GM12878 (cell line): ENCODE data around the gene ZNF574. TPM values are rescaled to one million over a fixed set of nuclear protein-coding genes. Genes with fewer than 3 reads are reported as not detected.

ENCODE experiments used
- FOXM1 ChIP-seq: IDR thresholded peaks from 2 replicates; pipeline ENCODE4 v1.6.1; 2012; ENCODE audit warnings: low read depth, mild to moderate bottlenecking, inconsistent platforms, low read length, moderate library complexity
- MEF2A ChIP-seq: IDR thresholded peaks from 2 replicates; pipeline ENCODE4 v1.6.1; 2011; ENCODE audit warnings: low read depth, mild to moderate bottlenecking, low read length, moderate library complexity; ENCODE audit not compliant: insufficient read depth
- MYC ChIP-seq: IDR thresholded peaks from 2 replicates; pipeline ENCODE4 v1.6.1; 2011; ENCODE audit warnings: mild to moderate bottlenecking, low read length, moderate library complexity, inconsistent platforms; ENCODE audit not compliant: insufficient read depth, insufficient replicate concordance, insufficient read length, severe bottlenecking
- polyA plus RNA-seq, 11 experiments: library from polyadenylated mRNA; depleted of rRNA in 4 of 11; unstranded in 6 of 11; stranded (reverse) in 5 of 11; fragments of >200 nt; fragmentation: Nextera tagmentation in 4 of 11; fragmentation: Illumina TruSeq in 1 of 11; extraction: Ambion mirVana in 4 of 11; extraction: Trizol in 1 of 11; gene quantifications; 1 replicate in 1 of 11; 2 replicates in 10 of 11; pipeline versions ENCODE4 v1.2.1 to v1.2.3, GENCODE V29; 2011 to 2016; ENCODE audit warnings: inconsistent platforms in 2 of 11, missing spikeins in 2 of 11, low read depth in 1 of 11
- total RNA-seq, 4 experiments: library from RNA; depleted of rRNA in 3 of 4; stranded (reverse); fragments of >200 nt in 3 of 4; fragmentation: Illumina TruSeq in 1 of 4; extraction: Trizol in 1 of 4; gene quantifications; 2 replicates each; pipeline versions ENCODE4 v1.2.1 to v1.2.3, GENCODE V29; 2013 to 2021
- TF ChIP-seq, protein P1 (sequence below): IDR thresholded peaks from 2 replicates; pipeline ENCODE4 v1.6.1; 2012; ENCODE audit warnings: low read length, inconsistent platforms
- TF ChIP-seq, protein P2 (sequence below): IDR thresholded peaks from 2 replicates; pipeline ENCODE4 v1.6.1; 2012; ENCODE audit warnings: mild to moderate bottlenecking, low read depth, low read length
- TF ChIP-seq, protein P3 (sequence below): fragments of 450-650 bp; IDR thresholded peaks from 2 replicates; pipeline ENCODE4 v1.6.1; 2016; ENCODE audit warnings: mild to moderate bottlenecking
- TF ChIP-seq, protein P4 (sequence below): IDR thresholded peaks from 2 replicates; pipeline ENCODE4 v1.6.1; 2012; ENCODE audit warnings: low read depth, low read length, improper control_type of control experiment
- TF ChIP-seq, protein P5 (sequence below): IDR thresholded peaks from 2 replicates; pipeline ENCODE4 v1.6.1; 2011; ENCODE audit warnings: mild to moderate bottlenecking, low read depth, low read length, moderate library complexity; ENCODE audit not compliant: insufficient replicate concordance
- TF ChIP-seq, protein P6 (sequence below), 3 experiments: IDR thresholded peaks in 2 of 3; conservative IDR thresholded peaks in 1 of 3; 2 replicates each; pipeline ENCODE4 v1.5.1; 2011; ENCODE audit warnings: low read depth in 3 of 3, low read length in 3 of 3, mild to moderate bottlenecking in 3 of 3, control low read depth in 2 of 3, moderate library complexity in 2 of 3, inconsistent platforms in 1 of 3, mixed read lengths in 1 of 3; ENCODE audit not compliant: control insufficient read depth in 2 of 3, insufficient read depth in 1 of 3; ENCODE audit errors: extremely low read depth in 1 of 3

The ZNF574 gene
- total and polyA plus RNA-seq, 10 of the 15 experiments (the other 5 are each of a cell fraction or from before 2014, with no cell fraction given) = 0.32 to 25.6 (median 11.4) TPM

DNA sequence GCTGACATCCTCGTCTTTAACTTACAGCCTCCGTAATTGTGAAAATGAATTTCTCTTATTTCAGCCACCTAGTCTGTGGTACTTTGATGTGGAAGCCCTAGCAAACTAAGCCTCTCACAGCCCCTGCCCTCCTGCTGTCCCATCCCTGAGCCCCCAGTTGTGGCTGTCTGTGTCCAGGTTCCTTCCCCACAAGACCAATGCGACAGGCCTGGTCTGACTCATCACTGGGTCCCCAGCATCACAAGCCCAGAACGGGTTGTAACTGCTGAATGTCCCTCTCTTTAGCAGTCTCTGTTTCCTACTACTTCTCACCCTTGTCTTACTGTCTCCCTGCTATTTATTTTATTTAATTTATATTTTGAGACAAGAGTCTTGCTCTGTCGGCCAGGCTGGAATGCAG, 50.6 kb downstream of the ZNF574 start (continued):
- TF ChIP-seq, protein P1, sequence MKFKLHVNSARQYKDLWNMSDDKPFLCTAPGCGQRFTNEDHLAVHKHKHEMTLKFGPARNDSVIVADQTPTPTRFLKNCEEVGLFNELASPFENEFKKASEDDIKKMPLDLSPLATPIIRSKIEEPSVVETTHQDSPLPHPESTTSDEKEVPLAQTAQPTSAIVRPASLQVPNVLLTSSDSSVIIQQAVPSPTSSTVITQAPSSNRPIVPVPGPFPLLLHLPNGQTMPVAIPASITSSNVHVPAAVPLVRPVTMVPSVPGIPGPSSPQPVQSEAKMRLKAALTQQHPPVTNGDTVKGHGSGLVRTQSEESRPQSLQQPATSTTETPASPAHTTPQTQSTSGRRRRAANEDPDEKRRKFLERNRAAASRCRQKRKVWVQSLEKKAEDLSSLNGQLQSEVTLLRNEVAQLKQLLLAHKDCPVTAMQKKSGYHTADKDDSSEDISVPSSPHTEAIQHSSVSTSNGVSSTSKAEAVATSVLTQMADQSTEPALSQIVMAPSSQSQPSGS = no peak
- TF ChIP-seq, protein P2, sequence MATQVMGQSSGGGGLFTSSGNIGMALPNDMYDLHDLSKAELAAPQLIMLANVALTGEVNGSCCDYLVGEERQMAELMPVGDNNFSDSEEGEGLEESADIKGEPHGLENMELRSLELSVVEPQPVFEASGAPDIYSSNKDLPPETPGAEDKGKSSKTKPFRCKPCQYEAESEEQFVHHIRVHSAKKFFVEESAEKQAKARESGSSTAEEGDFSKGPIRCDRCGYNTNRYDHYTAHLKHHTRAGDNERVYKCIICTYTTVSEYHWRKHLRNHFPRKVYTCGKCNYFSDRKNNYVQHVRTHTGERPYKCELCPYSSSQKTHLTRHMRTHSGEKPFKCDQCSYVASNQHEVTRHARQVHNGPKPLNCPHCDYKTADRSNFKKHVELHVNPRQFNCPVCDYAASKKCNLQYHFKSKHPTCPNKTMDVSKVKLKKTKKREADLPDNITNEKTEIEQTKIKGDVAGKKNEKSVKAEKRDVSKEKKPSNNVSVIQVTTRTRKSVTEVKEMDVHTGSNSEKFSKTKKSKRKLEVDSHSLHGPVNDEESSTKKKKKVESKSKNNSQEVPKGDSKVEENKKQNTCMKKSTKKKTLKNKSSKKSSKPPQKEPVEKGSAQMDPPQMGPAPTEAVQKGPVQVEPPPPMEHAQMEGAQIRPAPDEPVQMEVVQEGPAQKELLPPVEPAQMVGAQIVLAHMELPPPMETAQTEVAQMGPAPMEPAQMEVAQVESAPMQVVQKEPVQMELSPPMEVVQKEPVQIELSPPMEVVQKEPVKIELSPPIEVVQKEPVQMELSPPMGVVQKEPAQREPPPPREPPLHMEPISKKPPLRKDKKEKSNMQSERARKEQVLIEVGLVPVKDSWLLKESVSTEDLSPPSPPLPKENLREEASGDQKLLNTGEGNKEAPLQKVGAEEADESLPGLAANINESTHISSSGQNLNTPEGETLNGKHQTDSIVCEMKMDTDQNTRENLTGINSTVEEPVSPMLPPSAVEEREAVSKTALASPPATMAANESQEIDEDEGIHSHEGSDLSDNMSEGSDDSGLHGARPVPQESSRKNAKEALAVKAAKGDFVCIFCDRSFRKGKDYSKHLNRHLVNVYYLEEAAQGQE = no peak
- TF ChIP-seq MYC = no peak
- TF ChIP-seq, protein P3, sequence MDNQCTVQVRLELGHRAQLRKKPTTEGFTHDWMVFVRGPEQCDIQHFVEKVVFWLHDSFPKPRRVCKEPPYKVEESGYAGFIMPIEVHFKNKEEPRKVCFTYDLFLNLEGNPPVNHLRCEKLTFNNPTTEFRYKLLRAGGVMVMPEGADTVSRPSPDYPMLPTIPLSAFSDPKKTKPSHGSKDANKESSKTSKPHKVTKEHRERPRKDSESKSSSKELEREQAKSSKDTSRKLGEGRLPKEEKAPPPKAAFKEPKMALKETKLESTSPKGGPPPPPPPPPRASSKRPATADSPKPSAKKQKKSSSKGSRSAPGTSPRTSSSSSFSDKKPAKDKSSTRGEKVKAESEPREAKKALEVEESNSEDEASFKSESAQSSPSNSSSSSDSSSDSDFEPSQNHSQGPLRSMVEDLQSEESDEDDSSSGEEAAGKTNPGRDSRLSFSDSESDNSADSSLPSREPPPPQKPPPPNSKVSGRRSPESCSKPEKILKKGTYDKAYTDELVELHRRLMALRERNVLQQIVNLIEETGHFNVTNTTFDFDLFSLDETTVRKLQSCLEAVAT = no peak
- TF ChIP-seq FOXM1 = no peak
- TF ChIP-seq, protein P4, sequence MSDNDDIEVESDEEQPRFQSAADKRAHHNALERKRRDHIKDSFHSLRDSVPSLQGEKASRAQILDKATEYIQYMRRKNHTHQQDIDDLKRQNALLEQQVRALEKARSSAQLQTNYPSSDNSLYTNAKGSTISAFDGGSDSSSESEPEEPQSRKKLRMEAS = no peak
- TF ChIP-seq, protein P5, sequence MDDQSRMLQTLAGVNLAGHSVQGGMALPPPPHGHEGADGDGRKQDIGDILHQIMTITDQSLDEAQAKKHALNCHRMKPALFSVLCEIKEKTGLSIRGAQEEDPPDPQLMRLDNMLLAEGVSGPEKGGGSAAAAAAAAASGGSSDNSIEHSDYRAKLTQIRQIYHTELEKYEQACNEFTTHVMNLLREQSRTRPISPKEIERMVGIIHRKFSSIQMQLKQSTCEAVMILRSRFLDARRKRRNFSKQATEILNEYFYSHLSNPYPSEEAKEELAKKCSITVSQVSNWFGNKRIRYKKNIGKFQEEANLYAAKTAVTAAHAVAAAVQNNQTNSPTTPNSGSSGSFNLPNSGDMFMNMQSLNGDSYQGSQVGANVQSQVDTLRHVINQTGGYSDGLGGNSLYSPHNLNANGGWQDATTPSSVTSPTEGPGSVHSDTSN = no peak
- TF ChIP-seq, protein P6, sequence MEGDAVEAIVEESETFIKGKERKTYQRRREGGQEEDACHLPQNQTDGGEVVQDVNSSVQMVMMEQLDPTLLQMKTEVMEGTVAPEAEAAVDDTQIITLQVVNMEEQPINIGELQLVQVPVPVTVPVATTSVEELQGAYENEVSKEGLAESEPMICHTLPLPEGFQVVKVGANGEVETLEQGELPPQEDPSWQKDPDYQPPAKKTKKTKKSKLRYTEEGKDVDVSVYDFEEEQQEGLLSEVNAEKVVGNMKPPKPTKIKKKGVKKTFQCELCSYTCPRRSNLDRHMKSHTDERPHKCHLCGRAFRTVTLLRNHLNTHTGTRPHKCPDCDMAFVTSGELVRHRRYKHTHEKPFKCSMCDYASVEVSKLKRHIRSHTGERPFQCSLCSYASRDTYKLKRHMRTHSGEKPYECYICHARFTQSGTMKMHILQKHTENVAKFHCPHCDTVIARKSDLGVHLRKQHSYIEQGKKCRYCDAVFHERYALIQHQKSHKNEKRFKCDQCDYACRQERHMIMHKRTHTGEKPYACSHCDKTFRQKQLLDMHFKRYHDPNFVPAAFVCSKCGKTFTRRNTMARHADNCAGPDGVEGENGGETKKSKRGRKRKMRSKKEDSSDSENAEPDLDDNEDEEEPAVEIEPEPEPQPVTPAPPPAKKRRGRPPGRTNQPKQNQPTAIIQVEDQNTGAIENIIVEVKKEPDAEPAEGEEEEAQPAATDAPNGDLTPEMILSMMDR (IDR thresholded peaks at IDR 0.05 in 2 of 3, conservative IDR thresholded peaks at IDR 0.05 in 1 of 3; ENCODE audit: control insufficient read depth in 2 of 3, extremely low read depth in 1 of 3, insufficient read depth in 1 of 3, low read depth in 3 of 3, low read length in 3 of 3) = no peak
- no peak for TF ChIP-seq MEF2A
